ENCODE data around the gene LSMEM2. TPM values are rescaled to one million over a fixed set of nuclear protein-coding genes. Genes with fewer than 3 reads are reported as not detected.

Gene LSMEM2
- polyA plus RNA-seq, 1 donor (not counting 4 experiments of a cell fraction or from before 2014, with no cell fraction given), result not detected

DNA sequence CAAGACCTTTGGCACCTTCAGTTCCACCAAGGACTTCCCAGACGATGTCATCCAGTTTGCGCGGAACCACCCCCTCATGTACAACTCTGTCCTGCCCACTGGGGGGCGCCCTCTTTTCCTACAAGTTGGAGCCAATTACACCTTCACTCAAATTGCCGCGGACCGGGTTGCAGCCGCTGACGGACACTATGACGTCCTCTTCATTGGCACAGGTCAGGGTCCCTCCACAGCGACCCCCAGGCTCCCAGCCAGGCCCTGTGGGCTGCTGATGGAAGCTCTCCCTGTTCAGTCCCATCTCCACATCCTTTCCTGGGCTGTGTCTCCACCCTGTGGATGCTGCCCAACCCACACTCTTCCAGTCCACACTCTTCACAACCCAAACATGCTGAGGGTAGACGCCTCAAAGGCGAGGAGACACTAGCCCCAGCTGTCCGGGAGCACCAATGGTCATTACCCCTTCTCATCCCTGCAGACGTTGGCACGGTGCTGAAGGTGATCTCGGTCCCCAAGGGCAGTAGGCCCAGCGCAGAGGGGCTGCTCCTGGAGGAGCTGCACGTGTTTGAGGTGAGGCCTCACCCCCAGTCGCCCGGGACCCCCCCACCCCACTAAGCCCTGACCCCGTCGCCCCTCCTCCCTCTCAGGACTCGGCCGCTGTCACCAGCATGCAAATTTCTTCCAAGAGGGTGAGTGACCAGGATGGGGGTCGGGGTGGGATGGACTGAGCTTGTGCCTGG is 4.3 kb upstream of the LSMEM2 start:
- dilution Hi-C loops (cut with MboI; ENCODE audit: extremely low pct_ligation_motif_present, low sequenced_read_pairs), result no loop called here
- FAIRE-seq, result peak; percentile 87

DNA sequence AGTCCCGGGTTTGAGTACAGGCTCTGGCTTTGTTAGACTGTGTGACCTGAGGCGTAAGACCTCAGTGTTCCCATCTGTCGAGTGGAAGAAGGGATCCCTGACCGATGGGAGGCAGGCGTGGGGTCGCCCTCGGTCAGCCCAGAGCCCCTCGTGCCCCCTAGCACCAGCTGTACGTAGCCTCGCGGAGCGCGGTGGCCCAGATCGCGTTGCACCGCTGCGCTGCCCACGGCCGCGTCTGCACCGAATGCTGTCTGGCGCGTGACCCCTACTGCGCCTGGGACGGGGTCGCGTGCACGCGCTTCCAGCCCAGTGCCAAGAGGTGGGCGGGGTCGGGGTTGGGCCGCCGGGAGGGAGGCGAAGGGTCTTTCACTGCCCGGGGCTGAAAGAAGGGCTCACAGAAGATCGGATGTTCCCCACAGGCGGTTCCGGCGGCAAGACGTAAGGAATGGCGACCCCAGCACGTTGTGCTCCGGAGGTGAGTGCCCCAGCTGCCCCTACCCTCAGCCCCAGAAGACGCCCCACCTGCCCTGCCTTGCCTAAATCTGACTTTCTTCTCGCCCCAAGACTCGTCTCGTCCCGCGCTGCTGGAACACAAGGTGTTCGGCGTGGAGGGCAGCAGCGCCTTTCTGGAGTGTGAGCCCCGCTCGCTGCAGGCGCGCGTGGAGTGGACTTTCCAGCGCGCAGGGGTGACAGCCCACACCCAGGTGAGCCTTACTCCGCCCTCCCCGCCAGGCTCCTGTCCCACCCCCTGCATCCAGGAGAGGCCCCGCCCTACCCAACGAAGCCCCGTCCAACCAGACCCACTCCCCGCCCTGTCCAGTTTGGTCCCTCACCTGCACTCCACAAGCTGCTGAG is 3.5 kb upstream of the LSMEM2 start:
- Histone ChIP-seq H3K9me1 (ENCODE audit: control insufficient read depth, extremely low read depth, insufficient read depth, low read length) (no peaks in the 10 kb centered on the region), H4K20me1 (ENCODE audit: control insufficient read depth, extremely low read depth, insufficient read depth, low read length) (no peaks in the 10 kb centered on the region), H3K9ac (ENCODE audit: control insufficient read depth, extremely low read depth, insufficient read depth, low read length) (no peak overlapping the region), H3K9me3 (ENCODE audit: control insufficient read depth, low read depth, low read length) (no peaks in the 10 kb centered on the region), H3K4me3 (ENCODE audit: control insufficient read depth in 2 of 3, extremely low read depth in 1 of 3, insufficient read depth in 2 of 3, low read depth in 1 of 3, low read length in 3 of 3) (no peak overlapping the region), H3K36me3 (ENCODE audit: control insufficient read depth in 2 of 2, extremely low read depth in 1 of 2, insufficient read depth in 2 of 2, low read length in 2 of 2) (no peaks in the 10 kb centered on the region), H3K79me2 (ENCODE audit: control insufficient read depth, insufficient read depth, low read length) (no peaks in the 10 kb centered on the region), H2AFZ (ENCODE audit: control insufficient read depth, low read length) (no peak overlapping the region), H3K27me3 (ENCODE audit: control insufficient read depth, extremely low read depth, insufficient read depth, low read length) (peaks cover 40% of the 10 kb centered on the region), H3K4me1 (ENCODE audit: control insufficient read depth, extremely low read depth, insufficient read depth, low read length) (peaks cover 8% of the 10 kb centered on the region), H3K27ac (ENCODE audit: control insufficient read depth, insufficient read depth, low read length) (no peak overlapping the region), H3K4me2 (ENCODE audit: control insufficient read depth, extremely low read depth, insufficient read depth, low read depth, low read length) (no peak overlapping the region)
- dilution Hi-C loops (cut with MboI; ENCODE audit: extremely low pct_ligation_motif_present, low sequenced_read_pairs), result no loop called here
- TF ChIP-seq EZH2 (IDR thresholded peaks at IDR 0.05; ENCODE audit: low read length), result peak; percentile 63
- TF ChIP-seq, protein P1, sequence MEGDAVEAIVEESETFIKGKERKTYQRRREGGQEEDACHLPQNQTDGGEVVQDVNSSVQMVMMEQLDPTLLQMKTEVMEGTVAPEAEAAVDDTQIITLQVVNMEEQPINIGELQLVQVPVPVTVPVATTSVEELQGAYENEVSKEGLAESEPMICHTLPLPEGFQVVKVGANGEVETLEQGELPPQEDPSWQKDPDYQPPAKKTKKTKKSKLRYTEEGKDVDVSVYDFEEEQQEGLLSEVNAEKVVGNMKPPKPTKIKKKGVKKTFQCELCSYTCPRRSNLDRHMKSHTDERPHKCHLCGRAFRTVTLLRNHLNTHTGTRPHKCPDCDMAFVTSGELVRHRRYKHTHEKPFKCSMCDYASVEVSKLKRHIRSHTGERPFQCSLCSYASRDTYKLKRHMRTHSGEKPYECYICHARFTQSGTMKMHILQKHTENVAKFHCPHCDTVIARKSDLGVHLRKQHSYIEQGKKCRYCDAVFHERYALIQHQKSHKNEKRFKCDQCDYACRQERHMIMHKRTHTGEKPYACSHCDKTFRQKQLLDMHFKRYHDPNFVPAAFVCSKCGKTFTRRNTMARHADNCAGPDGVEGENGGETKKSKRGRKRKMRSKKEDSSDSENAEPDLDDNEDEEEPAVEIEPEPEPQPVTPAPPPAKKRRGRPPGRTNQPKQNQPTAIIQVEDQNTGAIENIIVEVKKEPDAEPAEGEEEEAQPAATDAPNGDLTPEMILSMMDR (optimal IDR thresholded peaks at IDR 0.05 in 1 of 3, IDR thresholded peaks at IDR 0.05 in 1 of 3, conservative IDR thresholded peaks at IDR 0.05 in 1 of 3; ENCODE audit: extremely low read depth in 1 of 3, insufficient read depth in 2 of 3, low read length in 3 of 3), result no peak
- no peak for DNase-seq (ENCODE audit: low read depth, low spot score)
- no peak for FAIRE-seq

More for the DNA sequence above, 4.3 kb upstream of the LSMEM2 start:
- Histone ChIP-seq H3K9me3 (ENCODE audit: control insufficient read depth, low read depth, low read length) (no peaks in the 10 kb centered on the region), H3K4me3 (ENCODE audit: control insufficient read depth in 2 of 3, extremely low read depth in 1 of 3, insufficient read depth in 2 of 3, low read depth in 1 of 3, low read length in 3 of 3) (no peak overlapping the region), H3K79me2 (ENCODE audit: control insufficient read depth, insufficient read depth, low read length) (no peaks in the 10 kb centered on the region), H3K36me3 (ENCODE audit: control insufficient read depth in 2 of 2, extremely low read depth in 1 of 2, insufficient read depth in 2 of 2, low read length in 2 of 2) (no peaks in the 10 kb centered on the region), H3K9ac (ENCODE audit: control insufficient read depth, extremely low read depth, insufficient read depth, low read length) (no peak overlapping the region), H3K27me3 (ENCODE audit: control insufficient read depth, extremely low read depth, insufficient read depth, low read length) (peaks cover 40% of the 10 kb centered on the region), H3K9me1 (ENCODE audit: control insufficient read depth, extremely low read depth, insufficient read depth, low read length) (no peaks in the 10 kb centered on the region), H3K27ac (ENCODE audit: control insufficient read depth, insufficient read depth, low read length) (no peak overlapping the region), H3K4me2 (ENCODE audit: control insufficient read depth, extremely low read depth, insufficient read depth, low read depth, low read length) (peak overlapping the region; percentile 2), H3K4me1 (ENCODE audit: control insufficient read depth, extremely low read depth, insufficient read depth, low read length) (peaks cover 16% of the 10 kb centered on the region), H4K20me1 (ENCODE audit: control insufficient read depth, extremely low read depth, insufficient read depth, low read length) (no peaks in the 10 kb centered on the region), H2AFZ (ENCODE audit: control insufficient read depth, low read length) (no peak overlapping the region)
- no peak for DNase-seq (ENCODE audit: low read depth, low spot score)
- TF ChIP-seq, protein P1 (optimal IDR thresholded peaks at IDR 0.05 in 1 of 3, IDR thresholded peaks at IDR 0.05 in 1 of 3, conservative IDR thresholded peaks at IDR 0.05 in 1 of 3; ENCODE audit: extremely low read depth in 1 of 3, insufficient read depth in 2 of 3, low read length in 3 of 3), result peak in 2 of 3 experiments; percentile 88 to 89
- no peak for TF ChIP-seq EZH2 (IDR thresholded peaks at IDR 0.05; ENCODE audit: low read length)

Measured in keratinocyte (primary cell).